Lower lobe of right lung (tissue), 2 donors: Measurements from ENCODE around the gene NKAP. TPM values are rescaled to one million over a fixed set of nuclear protein-coding genes. Genes with fewer than 3 reads are reported as not detected.
"Not testable (repeated sequence)": the region's sequence is repeated elsewhere in the genome, so short reads cannot be mapped to it uniquely, and the experiment has no call there.

Experiments used
- ATAC-seq, 2 donors: fragments of 200-7000 bp; cut with Tn5 transposase; one replicate each; pipeline ENCODE4 v1.9.1; 2020 to 2022; ENCODE audit warnings: mild to moderate bottlenecking in 2 of 2, moderate library complexity in 2 of 2
- DNase-seq: peaks from one replicate; pipeline ENCODE4 v3.0.0-alpha.2; 2020
- H3K27ac ChIP-seq: fragments of 200-600 bp; one replicate; pipeline ENCODE4 v1.8.0; 2022
- H3K27me3 ChIP-seq: fragments of 200-600 bp; one replicate; pipeline ENCODE4 v1.8.0; 2022; ENCODE audit warnings: low read depth
- H3K36me3 ChIP-seq: fragments of 200-600 bp; one replicate; pipeline ENCODE4 v1.8.0; 2022; ENCODE audit warnings: mild to moderate bottlenecking
- H3K4me1 ChIP-seq: fragments of 200-600 bp; one replicate; pipeline ENCODE4 v1.8.0; 2022
- H3K4me3 ChIP-seq: fragments of 200-600 bp; one replicate; pipeline ENCODE4 v1.8.0; 2022; ENCODE audit warnings: mild to moderate bottlenecking
- H3K9me3 ChIP-seq: fragments of 200-600 bp; one replicate; pipeline ENCODE4 v1.8.0; 2022
- intact Hi-C: fragments of 100-400 bp; cut with DNase I; formaldehyde crosslinking; loops from one replicate; pipeline ENCODE4 v1.11.0; 2022
- total RNA-seq: library from RNA; stranded (reverse); fragmentation: NEBNext Ultra II Directional; extraction: Animal tissue kit (Norgen Biotek cat#: 25700); gene quantifications from one replicate; pipeline ENCODE4 v1.2.1, GENCODE V29; 2021
- TF ChIP-seq, protein P1 (sequence below): fragments of 200-600 bp; IDR thresholded peaks from one replicate; pipeline ENCODE4 v1.8.0; 2022; ENCODE audit warnings: antibody characterized with exemption, mild to moderate bottlenecking
- donor health status: DM: no; HTN: yes; CAD: no; lungs with severe emphysema.

The NKAP gene
- total RNA-seq, 1 donor from 2014 or later, result 8.8 TPM

DNA sequence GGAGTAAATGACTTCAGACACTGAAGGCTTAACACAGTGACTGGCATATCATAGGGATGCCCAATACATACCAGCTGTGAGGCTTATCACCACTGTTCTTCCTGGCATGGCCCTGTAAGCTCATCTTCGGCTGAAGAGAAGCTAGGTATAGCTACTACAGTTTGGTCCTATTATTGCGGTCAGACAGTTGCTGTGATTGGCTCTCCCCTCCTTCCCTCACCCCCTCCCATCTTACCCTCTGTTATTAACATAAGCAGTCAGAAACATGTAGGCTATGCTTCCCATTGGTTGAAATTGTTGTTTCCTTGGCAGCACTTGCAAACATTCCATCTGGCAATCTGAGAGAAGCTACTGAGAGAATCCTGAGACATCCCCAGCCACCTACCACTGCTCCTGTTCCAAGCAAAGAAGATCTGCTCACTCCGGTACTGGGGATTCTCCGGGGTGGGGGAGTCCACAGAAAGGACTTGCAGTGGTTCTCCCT lies 47.7 kb downstream of the NKAP start, which contains the start of gene AKAP14:
TSS of gene AKAP14 (plus strand) at position 51 of the 484 bp plus-strand sequence. CDS start 7,331 bp downstream, outside the sequence.
- Histone ChIP-seq H3K36me3 (no peaks in the 10 kb centered on the region), H3K9me3 (no peaks in the 10 kb centered on the region), H3K4me3 (no peak within 1 kb of the TSS), H3K4me1 (no peaks in the 10 kb centered on the region), H3K27me3 (no peaks in the 10 kb centered on the region), H3K27ac (no peak within 1 kb of the TSS)
- TF ChIP-seq, protein P1, sequence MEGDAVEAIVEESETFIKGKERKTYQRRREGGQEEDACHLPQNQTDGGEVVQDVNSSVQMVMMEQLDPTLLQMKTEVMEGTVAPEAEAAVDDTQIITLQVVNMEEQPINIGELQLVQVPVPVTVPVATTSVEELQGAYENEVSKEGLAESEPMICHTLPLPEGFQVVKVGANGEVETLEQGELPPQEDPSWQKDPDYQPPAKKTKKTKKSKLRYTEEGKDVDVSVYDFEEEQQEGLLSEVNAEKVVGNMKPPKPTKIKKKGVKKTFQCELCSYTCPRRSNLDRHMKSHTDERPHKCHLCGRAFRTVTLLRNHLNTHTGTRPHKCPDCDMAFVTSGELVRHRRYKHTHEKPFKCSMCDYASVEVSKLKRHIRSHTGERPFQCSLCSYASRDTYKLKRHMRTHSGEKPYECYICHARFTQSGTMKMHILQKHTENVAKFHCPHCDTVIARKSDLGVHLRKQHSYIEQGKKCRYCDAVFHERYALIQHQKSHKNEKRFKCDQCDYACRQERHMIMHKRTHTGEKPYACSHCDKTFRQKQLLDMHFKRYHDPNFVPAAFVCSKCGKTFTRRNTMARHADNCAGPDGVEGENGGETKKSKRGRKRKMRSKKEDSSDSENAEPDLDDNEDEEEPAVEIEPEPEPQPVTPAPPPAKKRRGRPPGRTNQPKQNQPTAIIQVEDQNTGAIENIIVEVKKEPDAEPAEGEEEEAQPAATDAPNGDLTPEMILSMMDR, result no peak
- intact Hi-C loops, result no loop called here
- no peak for DNase-seq
- no peak for ATAC-seq

DNA sequence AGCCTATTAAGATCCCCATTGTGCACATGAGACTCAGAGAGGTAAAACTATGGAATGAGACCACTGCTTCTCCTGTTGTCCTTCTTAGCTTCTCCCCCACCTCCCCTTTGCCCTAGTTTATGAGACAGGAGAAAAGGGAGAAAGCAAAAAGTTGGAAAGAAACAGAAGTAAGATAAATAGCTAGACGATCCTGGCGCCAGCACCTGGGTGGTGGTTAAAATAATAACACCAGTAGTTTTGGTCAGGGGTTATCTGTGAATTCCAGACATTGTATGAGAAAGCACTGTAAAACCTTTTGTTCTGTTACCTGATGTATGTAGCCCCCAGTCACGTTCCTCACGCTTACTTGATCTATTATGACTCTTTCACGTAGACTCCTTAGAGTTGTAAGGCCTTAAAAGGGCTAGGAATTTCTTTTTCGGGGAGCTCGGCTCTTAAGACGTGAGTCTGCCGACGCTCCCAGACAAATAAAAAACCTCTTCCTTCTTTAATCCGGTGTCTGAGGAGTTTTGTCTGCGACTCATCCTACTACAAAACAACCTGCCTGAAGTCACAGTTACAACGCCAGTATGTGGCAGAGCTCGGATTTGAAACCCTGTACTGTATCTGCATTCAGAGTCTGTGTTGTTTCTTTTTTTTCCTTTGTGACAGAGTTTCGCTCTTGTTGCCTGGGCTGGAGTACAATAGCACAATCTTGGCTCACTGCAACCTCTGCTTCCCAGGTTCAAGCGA lies 51.4 kb downstream of the NKAP start:
- H3K36me3 ChIP-seq, H3K4me1 ChIP-seq, H3K9me3 ChIP-seq, DNase-seq, H3K27me3 ChIP-seq, H3K4me3 ChIP-seq, intact Hi-C loops, H3K27ac ChIP-seq, ATAC-seq: not testable (repeated sequence)

DNA sequence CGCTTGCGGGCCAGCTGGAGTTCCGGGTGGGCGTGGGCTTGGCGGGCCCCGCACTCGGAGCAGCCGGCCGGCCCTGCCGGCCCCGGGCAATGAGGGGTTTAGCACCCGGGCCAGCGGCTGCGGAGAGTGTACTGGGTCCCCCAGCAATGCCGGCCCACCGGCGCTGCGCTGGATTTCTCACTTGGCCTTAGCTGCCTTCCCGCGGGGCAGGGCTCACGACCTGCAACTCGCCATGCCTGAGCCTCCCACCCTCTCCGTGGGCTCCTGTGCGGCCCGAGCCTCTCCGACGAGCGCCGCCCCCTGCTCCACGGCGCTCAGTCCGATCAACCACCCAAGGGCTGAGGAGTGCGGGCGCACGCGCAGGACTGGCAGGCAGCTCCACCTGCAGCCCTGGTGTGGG lies 52.9 kb downstream of the NKAP start:
- H3K9me3 ChIP-seq, H3K4me3 ChIP-seq, H3K36me3 ChIP-seq, H3K4me1 ChIP-seq, H3K27ac ChIP-seq, intact Hi-C loops, DNase-seq, H3K27me3 ChIP-seq, ATAC-seq: not testable (repeated sequence)

DNA sequence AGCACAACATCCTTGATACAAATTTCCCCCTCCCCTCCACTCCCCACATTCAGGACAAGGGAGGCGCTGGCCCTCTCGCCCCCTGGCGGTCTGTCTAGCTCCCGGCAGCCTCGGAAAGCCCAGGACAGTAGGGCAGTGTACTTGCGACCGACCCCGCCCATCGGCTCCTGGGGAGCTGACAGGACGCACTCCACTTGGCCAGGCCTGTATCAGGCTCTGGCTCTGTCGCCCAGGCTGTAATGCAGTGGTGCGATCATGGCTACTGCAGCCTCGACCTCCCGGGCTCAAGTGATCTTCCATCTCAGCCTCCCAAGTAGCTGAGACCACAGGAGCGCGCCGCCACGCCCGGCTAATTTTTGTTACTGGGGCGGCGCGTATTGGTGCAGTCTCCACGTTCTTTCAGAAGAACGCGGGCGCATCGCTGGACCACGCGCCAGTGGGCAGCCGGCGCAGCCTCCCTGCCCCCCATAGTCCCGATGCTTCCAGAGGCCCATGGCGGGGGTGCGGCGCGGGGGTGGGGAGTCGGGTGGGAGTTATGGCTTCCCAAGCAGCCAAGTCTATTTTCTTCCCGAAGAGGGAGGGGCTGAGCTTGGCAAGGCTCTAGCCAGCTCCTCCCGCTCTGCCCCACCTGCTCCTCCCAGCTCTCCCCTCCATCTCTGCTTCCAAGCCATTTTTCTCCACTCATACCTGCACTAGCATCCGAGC lies 55.7 kb downstream of the NKAP start:
- H3K4me3 ChIP-seq, result peak overlapping the region; percentile 43
- no peaks in the 10 kb centered on the region for H3K4me1 ChIP-seq
- no peaks in the 10 kb centered on the region for H3K27me3 ChIP-seq
- TF ChIP-seq, protein P1, result peak; percentile 60
- H3K27ac ChIP-seq, result no peak overlapping the region
- ATAC-seq (peak; percentile 85 to 94), DNase-seq (peak; percentile 80)
- intact Hi-C loops, result no loop called here
- H3K9me3 ChIP-seq, result no peaks in the 10 kb centered on the region
- H3K36me3 ChIP-seq, result no peaks in the 10 kb centered on the region

DNA sequence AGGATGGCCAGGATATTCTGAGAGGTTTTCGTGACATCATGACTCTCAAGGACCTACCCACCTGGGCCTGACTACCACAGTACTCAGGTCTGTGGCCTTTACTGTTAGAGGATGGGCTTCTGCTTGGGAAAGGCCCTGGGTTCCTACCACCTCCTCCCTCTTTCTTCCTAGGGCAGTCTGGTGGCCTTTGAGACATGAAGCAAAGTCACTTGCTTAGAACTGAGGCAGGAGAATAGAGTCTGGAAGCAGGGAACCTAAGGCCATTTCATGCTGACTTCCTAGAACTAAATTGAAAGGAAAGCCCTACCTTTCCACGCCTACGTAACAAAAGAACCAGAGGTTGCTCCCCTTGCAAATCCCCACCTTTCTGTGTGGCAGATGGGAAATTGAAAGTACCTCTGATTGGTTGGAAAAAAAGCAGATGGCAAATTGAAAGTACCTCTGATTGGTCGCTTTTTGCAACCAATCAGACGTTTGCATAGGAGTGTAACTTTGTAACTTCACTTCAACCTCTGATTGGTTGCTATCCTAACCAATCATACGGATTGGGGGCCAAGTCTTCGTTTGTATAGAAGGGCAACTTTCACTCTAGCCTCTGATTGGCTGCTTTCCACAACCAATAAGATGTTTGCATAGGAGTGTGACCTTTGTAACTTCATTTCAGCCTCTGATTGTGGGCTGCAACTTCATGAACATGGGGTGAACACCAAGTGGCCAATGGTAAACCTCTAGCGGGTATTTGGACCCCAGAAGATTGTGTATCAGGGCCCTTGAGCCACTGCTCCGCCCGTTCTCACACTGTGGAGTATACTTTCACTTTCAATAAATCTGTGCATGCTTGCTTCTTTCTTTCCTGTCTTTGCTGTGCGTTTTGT lies 57.8 kb downstream of the NKAP start:
- intact Hi-C loops, result no loop called here
- no peak overlapping the region for H3K27ac ChIP-seq

More for the DNA sequence above, 57.8 kb downstream of the NKAP start:
- DNase-seq, result no peak
- H3K27me3 ChIP-seq, result no peaks in the 10 kb centered on the region
- H3K4me1 ChIP-seq, result no peaks in the 10 kb centered on the region
- H3K9me3 ChIP-seq, result no peaks in the 10 kb centered on the region
- no peaks in the 10 kb centered on the region for H3K36me3 ChIP-seq
- peak; percentile 51 to 72 for ATAC-seq
- TF ChIP-seq, protein P1, result no peak
- H3K4me3 ChIP-seq, result no peak overlapping the region
